Mammary epithelial cell (primary cell): ENCODE results near the gene SEPTIN5.

Experiments used
- EZH2 ChIP-seq: IDR thresholded peaks from 2 replicates; pipeline ENCODE4 v1.6.1; 2012; ENCODE audit warnings: low read length, inconsistent platforms, borderline replicate concordance
- TF ChIP-seq, protein P1 (sequence below), 2 donors: IDR thresholded peaks in 1 of 2; conservative IDR thresholded peaks in 1 of 2; 2 replicates each; pipeline ENCODE4 v1.5.1; 2011 to 2012; ENCODE audit warnings: inconsistent platforms in 2 of 2, low read length in 2 of 2, mild to moderate bottlenecking in 2 of 2, control low read depth in 1 of 2, low read depth in 1 of 2; ENCODE audit not compliant: insufficient read depth in 1 of 2; ENCODE audit errors: extremely low read depth in 1 of 2

- TF ChIP-seq, protein P1, sequence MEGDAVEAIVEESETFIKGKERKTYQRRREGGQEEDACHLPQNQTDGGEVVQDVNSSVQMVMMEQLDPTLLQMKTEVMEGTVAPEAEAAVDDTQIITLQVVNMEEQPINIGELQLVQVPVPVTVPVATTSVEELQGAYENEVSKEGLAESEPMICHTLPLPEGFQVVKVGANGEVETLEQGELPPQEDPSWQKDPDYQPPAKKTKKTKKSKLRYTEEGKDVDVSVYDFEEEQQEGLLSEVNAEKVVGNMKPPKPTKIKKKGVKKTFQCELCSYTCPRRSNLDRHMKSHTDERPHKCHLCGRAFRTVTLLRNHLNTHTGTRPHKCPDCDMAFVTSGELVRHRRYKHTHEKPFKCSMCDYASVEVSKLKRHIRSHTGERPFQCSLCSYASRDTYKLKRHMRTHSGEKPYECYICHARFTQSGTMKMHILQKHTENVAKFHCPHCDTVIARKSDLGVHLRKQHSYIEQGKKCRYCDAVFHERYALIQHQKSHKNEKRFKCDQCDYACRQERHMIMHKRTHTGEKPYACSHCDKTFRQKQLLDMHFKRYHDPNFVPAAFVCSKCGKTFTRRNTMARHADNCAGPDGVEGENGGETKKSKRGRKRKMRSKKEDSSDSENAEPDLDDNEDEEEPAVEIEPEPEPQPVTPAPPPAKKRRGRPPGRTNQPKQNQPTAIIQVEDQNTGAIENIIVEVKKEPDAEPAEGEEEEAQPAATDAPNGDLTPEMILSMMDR (conservative IDR thresholded peaks at IDR 0.05 in 1 of 2, IDR thresholded peaks at IDR 0.05 in 1 of 2; ENCODE audit: extremely low read depth in 1 of 2, insufficient read depth in 1 of 2, low read depth in 1 of 2, low read length in 2 of 2): no peak
- no peak for TF ChIP-seq EZH2
Measured at GRCh38 chr22:19693581-19693980, 20.7 kb upstream of the SEPTIN5 start.
